ENCODE results near the gene JPH3.

GRCh38 chr16:87564524-87564778 lies 37.9 kb upstream of the JPH3 start:
- no peak for TF ChIP-seq CTCF (conservative IDR thresholded peaks at IDR 0.05)
- no peak for TF ChIP-seq EZH2 (IDR thresholded peaks at IDR 0.05; ENCODE audit: low read depth)
